Smooth muscle cell (in vitro differentiated cells): ENCODE data around the gene RDH11. TPM values are rescaled to one million over a fixed set of nuclear protein-coding genes. Genes with fewer than 3 reads are reported as not detected.

Experiments used
- DNase-seq: peaks from one replicate; lab custom pipeline; 2025; ENCODE audit not compliant: unreplicated experiment; lab: John Stamatoyannopoulos, UW
- H2AFZ ChIP-seq: fragments of 200-600 bp; sonication (generic); 2 replicates; pipeline ENCODE4 v1.6.0; 2016; ENCODE audit warnings: antibody characterized with exemption, low read depth, mild to moderate bottlenecking
- H3F3A ChIP-seq: fragments of 200-600 bp; sonication (generic); 2 replicates; pipeline ENCODE4 v1.6.0; 2017; ENCODE audit warnings: antibody characterized with exemption, low read depth
- H3K27ac ChIP-seq: fragments of 200-600 bp; sonication (generic); 2 replicates; pipeline ENCODE4 v1.5.1; 2016; ENCODE audit warnings: low read depth, mild to moderate bottlenecking
- H3K27me3 ChIP-seq: fragments of 200-600 bp; sonication (generic); 2 replicates; pipeline ENCODE4 v1.6.1; 2016; ENCODE audit warnings: low read depth, mild to moderate bottlenecking
- H3K36me3 ChIP-seq: fragments of 200-600 bp; sonication (generic); 2 replicates; pipeline ENCODE4 v1.5.1; 2016; ENCODE audit warnings: low read depth
- H3K4me1 ChIP-seq: fragments of 200-600 bp; sonication (generic); 2 replicates; pipeline ENCODE4 v1.5.1; 2016; ENCODE audit warnings: low read depth
- H3K4me2 ChIP-seq: fragments of 200-600 bp; sonication (generic); 2 replicates; pipeline ENCODE4 v1.6.0; 2016; ENCODE audit warnings: mild to moderate bottlenecking
- H3K4me3 ChIP-seq: fragments of 200-600 bp; sonication (generic); 2 replicates; pipeline ENCODE4 v1.5.1; 2016; ENCODE audit warnings: mild to moderate bottlenecking
- H3K79me2 ChIP-seq: fragments of 200-600 bp; sonication (generic); 2 replicates; pipeline ENCODE4 v1.6.0; 2016; ENCODE audit warnings: low read depth, mild to moderate bottlenecking
- H3K9ac ChIP-seq: fragments of 200-600 bp; sonication (generic); 2 replicates; pipeline ENCODE4 v1.6.0; 2016; ENCODE audit warnings: low read depth
- H3K9me3 ChIP-seq: fragments of 200-600 bp; sonication (generic); replicated peaks from 2 replicates; pipeline ENCODE4 v1.5.1; 2016; ENCODE audit warnings: low read depth
- H4K20me1 ChIP-seq: fragments of 200-600 bp; sonication (generic); 2 replicates; pipeline ENCODE4 v1.6.0; 2016; ENCODE audit warnings: low read depth
- CTCF ChIP-seq: fragments of 200-600 bp; sonication (generic); IDR thresholded peaks from 2 replicates; pipeline ENCODE4 v1.5.1; 2017; ENCODE audit warnings: borderline replicate concordance, mild to moderate bottlenecking, antibody characterized with exemption; ENCODE audit not compliant: insufficient read depth, poor library complexity, severe bottlenecking
- WGBS: methylation state at CpG from one replicate; pipeline ENCODE4 v1.1.7; 2016; ENCODE audit warnings: low lambda C conversion rate; 5-methylcytosine and 5-hydroxymethylcytosine counted together
- polyA plus RNA-seq: library from polyadenylated mRNA; unstranded; fragments of >200 nt; fragmentation: Nextera tagmentation; extraction: Ambion mirVana; gene quantifications from 2 replicates; pipeline ENCODE4 v1.2.1, GENCODE V29; 2016
- total RNA-seq: library from RNA; depleted of rRNA; stranded (reverse); fragments of >200 nt; gene quantifications from 2 replicates; pipeline ENCODE4 v1.2.3, GENCODE V29; 2014

The RDH11 gene, protein sequence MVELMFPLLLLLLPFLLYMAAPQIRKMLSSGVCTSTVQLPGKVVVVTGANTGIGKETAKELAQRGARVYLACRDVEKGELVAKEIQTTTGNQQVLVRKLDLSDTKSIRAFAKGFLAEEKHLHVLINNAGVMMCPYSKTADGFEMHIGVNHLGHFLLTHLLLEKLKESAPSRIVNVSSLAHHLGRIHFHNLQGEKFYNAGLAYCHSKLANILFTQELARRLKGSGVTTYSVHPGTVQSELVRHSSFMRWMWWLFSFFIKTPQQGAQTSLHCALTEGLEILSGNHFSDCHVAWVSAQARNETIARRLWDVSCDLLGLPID
- total RNA-seq = 104 and 121 TPM in 2 replicates
- polyA plus RNA-seq = 106 and 116 TPM in 2 replicates

DNA sequence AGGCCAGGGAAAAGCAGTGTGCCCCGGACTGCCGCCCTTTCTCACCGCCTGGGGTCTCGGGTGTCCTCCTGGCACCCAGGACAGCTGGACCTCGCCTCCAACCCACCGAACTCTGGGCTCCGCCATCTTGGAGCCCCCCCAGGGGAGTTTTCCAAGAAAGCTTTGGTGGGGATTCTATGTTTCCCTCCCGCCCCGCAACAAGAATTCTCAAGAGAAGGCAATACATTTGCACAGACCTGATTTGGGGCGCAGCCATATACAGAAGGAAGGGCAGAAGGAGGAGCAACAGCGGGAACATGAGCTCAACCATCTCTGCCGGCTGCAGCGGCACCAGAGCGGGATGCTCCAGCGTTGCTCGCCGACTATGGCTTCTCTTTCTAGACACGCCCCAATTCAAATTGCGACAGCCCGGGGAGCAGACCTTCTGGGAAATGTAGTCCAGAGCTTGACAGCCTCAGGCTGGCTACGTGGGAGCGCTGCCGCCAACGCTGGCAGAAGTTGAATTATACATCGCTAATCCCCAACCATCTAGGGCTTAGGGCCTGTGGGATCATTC lies at the start of gene RDH11:
RDH11 (minus strand) TSS at position 371 of the 556 bp plus-strand sequence; CDS start at position 310, 61 bp downstream.
- DNase-seq = peak; percentile 45
- no peak for TF ChIP-seq CTCF

DNA sequence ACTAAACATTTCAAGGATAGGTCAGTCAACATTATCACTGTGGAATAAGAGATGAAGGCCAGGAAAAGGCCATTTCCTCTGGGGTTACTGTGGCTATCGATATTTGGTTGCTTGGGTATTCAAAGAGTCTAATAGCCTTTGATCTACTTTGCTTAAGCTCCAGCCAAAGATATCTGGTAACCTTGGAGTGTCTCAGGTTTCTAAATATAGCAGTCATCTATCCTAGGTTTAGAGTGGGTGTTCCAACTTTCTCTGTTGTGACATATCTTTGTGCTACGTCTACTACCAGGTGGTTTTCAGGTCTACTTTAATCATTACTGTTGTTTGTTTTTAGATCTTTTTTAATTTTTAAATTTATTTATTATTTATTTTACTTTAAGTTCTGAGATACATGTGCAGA lies 48.5 kb upstream of the RDH11 start:
- no peaks in the 10 kb centered on the region for H3K4me1 ChIP-seq
- WGBS = 84% methylated on average over 2 of the region's 2 CpGs
- no peak for DNase-seq
- H3K27ac ChIP-seq = no peak overlapping the region
- no peaks in the 10 kb centered on the region for H3F3A ChIP-seq
- no peaks in the 10 kb centered on the region for H3K9me3 ChIP-seq
- no peak overlapping the region for H3K9ac ChIP-seq
- no peaks in the 10 kb centered on the region for H3K79me2 ChIP-seq
- no peak overlapping the region for H3K4me3 ChIP-seq
- H4K20me1 ChIP-seq = no peaks in the 10 kb centered on the region
- no peak for TF ChIP-seq CTCF
- no peak overlapping the region for H2AFZ ChIP-seq
- no peak overlapping the region for H3K4me2 ChIP-seq
- H3K27me3 ChIP-seq = peaks cover 9% of the 10 kb centered on the region
- no peaks in the 10 kb centered on the region for H3K36me3 ChIP-seq

More for the DNA sequence above, at the start of gene RDH11:
- H3F3A ChIP-seq = peaks cover 14% of the 10 kb centered on the region
- H3K79me2 ChIP-seq = peaks cover 36% of the 10 kb centered on the region
- H3K27ac ChIP-seq = peak within 1 kb of the TSS; percentile 93
- H3K4me3 ChIP-seq = peak within 1 kb of the TSS; percentile 84
- H3K4me2 ChIP-seq = peak within 1 kb of the TSS; percentile 95
- no peaks in the 10 kb centered on the region for H3K36me3 ChIP-seq
- H4K20me1 ChIP-seq = peaks cover 38% of the 10 kb centered on the region
- peak within 1 kb of the TSS; percentile 90 for H3K9ac ChIP-seq
- no peaks in the 10 kb centered on the region for H3K27me3 ChIP-seq
- under 1% methylated on average over 24 of the region's 25 CpGs for WGBS
- H3K4me1 ChIP-seq = peaks cover 21% of the 10 kb centered on the region
- peak within 1 kb of the TSS; percentile 86 for H2AFZ ChIP-seq
- no peaks in the 10 kb centered on the region for H3K9me3 ChIP-seq

GRCh38 chr14:67738740-67739504 lies 43.4 kb upstream of the RDH11 start:
- Histone ChIP-seq H3K36me3 (no peaks in the 10 kb centered on the region), H2AFZ (no peak overlapping the region), H3F3A (no peaks in the 10 kb centered on the region), H3K27ac (no peak overlapping the region), H3K4me3 (no peak overlapping the region), H4K20me1 (no peaks in the 10 kb centered on the region), H3K27me3 (peaks cover 9% of the 10 kb centered on the region), H3K4me2 (no peak overlapping the region), H3K79me2 (no peaks in the 10 kb centered on the region), H3K9ac (no peak overlapping the region), H3K4me1 (no peaks in the 10 kb centered on the region), H3K9me3 (no peaks in the 10 kb centered on the region)
- TF ChIP-seq CTCF = no peak
- no peak for DNase-seq
- 65% methylated on average over 12 of the region's 12 CpGs for WGBS
